ENCODE measurements around the gene CREB3L2. TPM values are rescaled to one million over a fixed set of nuclear protein-coding genes. Genes with fewer than 3 reads are reported as not detected.

CREB3L2 gene
- total RNA-seq, 4 donors from 2014 or later = 33.1 to 59.1 (median 43.3) TPM

DNA sequence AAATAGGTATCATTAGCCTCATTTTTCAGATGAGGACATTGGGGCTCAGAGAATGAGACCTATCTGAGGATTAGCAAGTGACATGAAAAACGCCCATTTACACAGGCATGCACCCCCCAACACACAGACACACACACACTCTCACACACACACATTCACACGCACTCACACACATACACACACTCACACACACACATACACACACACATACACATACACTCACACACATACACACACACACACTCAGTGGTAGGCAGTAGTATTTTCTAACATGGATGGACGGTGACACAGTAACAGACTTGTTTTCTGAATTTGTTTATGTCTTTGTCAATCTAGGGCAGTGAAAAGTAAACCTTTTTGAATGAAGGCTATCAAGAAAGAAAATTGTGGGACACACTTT lies 176.4 kb downstream of the CREB3L2 start:
- WGBS, 2 donors (ENCODE audit: low coverage in 1 of 2) = 96 to 100% methylated on average over 1 to 3 of the region's 3 CpGs
- no peak for ATAC-seq
- Histone ChIP-seq H3K36me3 (no peaks in the 10 kb centered on the region), H3K27ac (no peak overlapping the region), H3K27me3 (no peaks in the 10 kb centered on the region), H3K9me3 (no peaks in the 10 kb centered on the region), H3K4me1 (peaks cover 0 to 18% (median 9%) of the 10 kb centered on the region in 3 donors), H3K4me3 (no peak overlapping the region)
- TF ChIP-seq POLR2A (IDR thresholded peaks at IDR 0.05) (no peak), EP300 (IDR thresholded peaks at IDR 0.05) (no peak), POLR2AphosphoS5 (IDR thresholded peaks at IDR 0.05) (no peak)
- TF ChIP-seq, protein P1, sequence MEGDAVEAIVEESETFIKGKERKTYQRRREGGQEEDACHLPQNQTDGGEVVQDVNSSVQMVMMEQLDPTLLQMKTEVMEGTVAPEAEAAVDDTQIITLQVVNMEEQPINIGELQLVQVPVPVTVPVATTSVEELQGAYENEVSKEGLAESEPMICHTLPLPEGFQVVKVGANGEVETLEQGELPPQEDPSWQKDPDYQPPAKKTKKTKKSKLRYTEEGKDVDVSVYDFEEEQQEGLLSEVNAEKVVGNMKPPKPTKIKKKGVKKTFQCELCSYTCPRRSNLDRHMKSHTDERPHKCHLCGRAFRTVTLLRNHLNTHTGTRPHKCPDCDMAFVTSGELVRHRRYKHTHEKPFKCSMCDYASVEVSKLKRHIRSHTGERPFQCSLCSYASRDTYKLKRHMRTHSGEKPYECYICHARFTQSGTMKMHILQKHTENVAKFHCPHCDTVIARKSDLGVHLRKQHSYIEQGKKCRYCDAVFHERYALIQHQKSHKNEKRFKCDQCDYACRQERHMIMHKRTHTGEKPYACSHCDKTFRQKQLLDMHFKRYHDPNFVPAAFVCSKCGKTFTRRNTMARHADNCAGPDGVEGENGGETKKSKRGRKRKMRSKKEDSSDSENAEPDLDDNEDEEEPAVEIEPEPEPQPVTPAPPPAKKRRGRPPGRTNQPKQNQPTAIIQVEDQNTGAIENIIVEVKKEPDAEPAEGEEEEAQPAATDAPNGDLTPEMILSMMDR (IDR thresholded peaks at IDR 0.05) = no peak

Other genes starting within 250 kb of the CREB3L2 start
- 1 to 10 TPM in 3 of 4 donors, under 1 TPM in 1; 0.27 to 4.8 (median 3.2) TPM for gene DGKI, start 155.1 kb downstream of the CREB3L2 start, total RNA-seq
- not detected for gene AKR1D1, start 74.4 kb upstream of the CREB3L2 start, total RNA-seq